GM19240 (cell line): ENCODE measurements around the gene EMID1.
"Not testable (repeated sequence)": the region's sequence is repeated elsewhere in the genome, so short reads cannot be mapped to it uniquely, and the experiment has no call there.

ENCODE experiments used
- DNase-seq: peaks from one replicate; pipeline ENCODE4 v3.0.0; 2011; ENCODE audit warnings: low spot score; ENCODE audit not compliant: insufficient read length

EMID1 gene

DNA sequence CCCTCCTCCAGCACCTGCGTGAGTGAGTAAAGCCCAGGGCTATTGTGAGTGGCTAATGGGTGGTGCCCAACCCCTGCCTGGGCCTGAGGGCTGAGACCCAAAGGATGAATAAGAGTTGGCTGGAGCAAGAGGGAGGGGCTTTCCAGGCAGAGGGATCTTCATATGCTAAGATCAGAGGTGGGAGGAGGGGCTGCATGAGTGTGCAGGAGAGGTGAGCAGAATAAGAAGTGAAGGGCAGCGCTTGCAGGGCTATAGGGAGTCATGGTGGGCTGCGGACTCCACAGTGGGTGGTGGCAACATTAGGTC is 3.9 kb downstream of the EMID1 start:
- DNase-seq = no peak

- DNase-seq = no peak
Observed at GRCh38 chr22:29211066-29211465, 5.4 kb downstream of the EMID1 start.

- DNase-seq = no peak
Observed at GRCh38 chr22:29211466-29211865, 5.8 kb downstream of the EMID1 start.

DNA sequence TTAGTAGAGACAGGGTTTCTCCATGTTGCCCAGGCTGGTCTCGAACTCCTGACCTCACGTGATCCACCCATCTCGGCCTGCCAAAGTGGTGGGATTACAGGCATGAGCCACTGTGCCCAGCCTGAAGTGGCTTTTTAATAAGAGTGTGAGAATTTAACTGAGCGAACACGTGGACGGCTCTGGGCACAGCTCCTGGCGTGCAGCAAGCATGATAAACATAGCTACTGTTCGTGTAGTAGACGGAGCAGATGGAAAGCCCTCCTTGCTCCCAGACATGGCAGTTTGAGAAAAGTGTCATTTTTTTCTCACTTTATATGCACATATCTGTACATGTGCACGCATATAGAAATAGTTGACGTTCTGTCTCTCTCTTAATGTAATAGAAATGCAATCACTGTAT is 7.0 kb downstream of the EMID1 start:
- no peak for DNase-seq

DNA sequence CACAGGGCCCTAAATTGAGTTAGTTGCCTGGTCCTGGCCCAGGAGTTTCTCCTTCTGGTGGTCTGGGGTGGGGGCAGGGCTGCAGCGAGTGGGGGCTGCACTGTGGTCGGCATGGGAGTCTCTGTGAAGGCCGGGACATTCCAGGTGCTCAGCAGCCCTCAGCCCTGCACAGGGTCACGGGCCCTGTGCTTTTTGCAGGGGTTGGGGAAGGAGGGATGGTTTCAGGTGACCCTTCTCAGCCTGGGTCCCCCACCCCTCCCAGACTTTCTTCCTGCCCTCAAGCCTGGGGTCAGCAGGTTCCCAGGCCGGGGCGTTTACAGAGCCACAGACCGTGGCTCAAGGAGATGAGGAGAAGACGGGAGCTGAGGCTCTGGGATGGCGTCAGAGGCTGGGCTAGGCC is 7.8 kb downstream of the EMID1 start:
- DNase-seq = no peak

DNA sequence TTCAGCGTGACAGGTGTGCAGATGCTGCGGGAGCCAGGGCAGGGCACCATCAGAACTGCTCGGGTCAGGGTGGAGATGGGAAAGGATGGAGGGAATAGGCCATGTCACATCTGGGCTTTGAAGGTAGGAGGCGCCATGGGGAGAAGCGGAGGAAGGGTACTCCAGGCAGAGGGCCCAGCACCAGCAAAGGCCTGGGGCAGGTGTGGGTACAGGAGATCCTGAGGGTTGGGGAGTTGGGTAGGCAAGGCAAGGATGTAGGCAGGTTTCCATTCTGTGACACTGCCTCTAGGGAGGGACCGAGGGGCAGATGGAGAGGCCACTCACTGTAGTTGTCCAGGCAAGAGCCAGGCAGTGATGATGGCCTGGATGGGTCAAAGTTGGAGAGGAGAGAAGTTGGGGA is 8.5 kb downstream of the EMID1 start:
- DNase-seq = no peak

GRCh38 chr22:29215012-29215860 is 9.5 kb downstream of the EMID1 start:
- DNase-seq = no peak

- no peak for DNase-seq
Observed at GRCh38 chr22:29216011-29216872, 10.5 kb downstream of the EMID1 start.

- no peak for DNase-seq
Observed at GRCh38 chr22:29216873-29217666, 11.4 kb downstream of the EMID1 start.

DNA sequence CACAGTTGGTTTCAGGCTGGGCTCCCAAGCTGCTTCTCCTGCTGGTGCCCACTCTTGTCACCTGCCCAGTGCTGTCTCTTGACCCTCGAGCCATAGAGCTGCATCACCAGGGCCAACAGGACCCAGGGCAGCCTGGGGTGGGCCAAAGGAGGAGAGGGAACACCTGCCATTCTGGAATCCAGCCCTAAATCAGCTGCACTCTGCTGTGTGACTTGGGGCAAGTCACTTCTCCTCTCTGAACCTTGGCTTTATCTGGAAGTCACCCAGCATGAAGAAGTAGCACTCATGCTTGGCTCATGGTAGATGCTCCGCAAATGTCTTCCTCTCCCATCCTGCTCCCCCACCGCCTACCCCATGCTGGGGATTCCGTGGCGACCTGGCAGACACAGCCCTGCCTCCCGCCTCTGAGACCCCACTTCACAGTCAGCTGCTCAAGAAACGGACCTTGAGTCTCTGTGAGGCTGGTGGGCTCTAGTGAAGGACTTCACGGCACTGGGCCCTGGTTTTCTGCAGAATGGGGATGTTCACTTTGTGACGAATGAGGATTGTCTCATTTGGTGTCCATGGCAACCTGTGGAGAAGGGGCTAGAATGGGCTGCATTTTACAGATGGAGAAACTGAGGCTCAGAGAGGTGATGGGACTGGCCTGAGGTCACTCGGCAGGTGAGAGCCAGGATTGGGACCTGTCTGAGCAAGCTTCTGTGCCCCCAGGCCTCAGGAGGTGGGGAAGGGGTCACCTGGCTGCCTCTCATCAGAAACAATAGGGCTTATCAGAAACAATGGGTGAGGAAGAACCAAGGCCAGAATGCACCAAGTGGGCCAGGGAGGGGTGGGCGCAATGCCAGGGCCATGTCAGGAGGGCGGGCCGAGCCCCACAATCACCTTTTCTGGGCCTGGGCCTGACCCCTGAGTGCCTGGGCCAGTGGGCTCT is 12.4 kb downstream of the EMID1 start:
- no peak for DNase-seq

GRCh38 chr22:29218758-29219408 is 13.2 kb downstream of the EMID1 start:
- no peak for DNase-seq

GRCh38 chr22:29219409-29219782 is 13.7 kb downstream of the EMID1 start:
- DNase-seq = not testable (repeated sequence)

DNA sequence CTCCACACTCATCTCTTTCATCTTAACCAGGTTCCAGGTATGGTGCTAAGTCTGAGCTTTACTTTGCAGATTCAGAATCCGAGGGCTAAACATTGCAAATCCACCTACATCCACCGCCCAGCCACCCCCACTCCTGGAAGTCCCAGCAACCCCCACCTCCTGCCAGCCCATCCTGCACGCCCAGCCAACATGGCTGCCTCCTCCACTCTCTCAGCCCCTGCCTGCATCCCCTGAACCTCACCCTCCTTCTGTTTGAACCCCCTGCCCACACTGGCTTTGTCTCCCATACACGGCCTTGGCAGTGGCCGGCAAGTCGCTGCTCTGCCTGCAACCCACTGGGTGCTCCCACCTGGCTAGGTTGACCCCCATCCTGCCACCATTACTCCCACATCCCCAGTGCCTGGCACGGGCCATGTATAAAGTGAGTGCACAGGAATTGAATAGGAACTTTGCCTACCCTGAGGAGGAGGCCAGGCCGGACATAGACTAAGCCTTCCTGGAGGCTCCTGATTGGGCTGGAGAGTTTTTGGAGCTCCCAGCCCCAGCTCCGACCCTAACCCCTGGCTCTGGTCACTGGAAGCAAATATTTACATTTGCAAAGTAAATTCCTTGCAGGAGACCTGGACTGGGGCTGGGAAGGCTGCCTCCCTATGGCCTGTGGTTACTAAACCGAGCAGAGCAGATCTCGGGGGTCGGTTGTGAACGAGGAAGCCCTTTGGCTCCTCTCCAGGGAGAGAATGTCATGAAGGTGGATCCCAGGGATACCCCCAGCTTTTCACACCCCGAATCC is 14.4 kb downstream of the EMID1 start:
- no peak for DNase-seq

DNA sequence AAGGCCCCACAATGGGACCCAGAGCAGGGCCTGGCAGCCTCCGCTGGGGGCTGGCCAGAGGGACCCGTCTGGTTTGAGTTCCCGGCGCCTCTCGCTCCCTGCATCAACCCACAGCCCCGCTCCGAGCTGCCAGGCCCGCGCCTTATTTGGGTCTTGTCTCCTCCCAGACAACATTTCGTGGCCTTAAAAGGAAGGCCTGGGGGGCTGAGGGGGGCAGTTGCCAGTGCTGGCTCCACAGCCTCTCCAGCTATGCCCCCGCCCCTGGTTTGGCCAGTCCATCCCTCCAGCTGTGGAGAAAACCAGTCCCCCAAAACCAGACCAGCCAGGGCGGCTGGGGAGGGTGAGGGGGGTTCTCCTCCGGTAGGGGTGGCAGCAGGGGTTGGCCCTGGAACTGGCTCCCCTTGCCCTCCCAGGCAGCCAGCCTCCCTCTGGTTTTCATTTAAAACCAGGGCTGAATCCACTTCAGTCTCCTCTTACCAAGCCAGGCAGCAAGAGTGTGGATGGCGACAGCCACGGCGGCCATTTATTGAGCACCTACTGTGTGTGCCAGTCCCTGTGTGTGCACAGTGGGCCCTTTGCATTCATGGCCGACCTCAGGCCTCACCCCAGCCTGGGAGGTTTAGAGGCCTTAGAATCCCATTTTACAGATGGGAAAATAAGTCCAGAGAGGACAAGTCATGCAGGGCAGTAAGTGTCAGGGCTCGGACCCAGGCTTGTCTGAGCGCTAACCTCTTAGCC is 18.6 kb downstream of the EMID1 start:
- no peak for DNase-seq

- no peak for DNase-seq
Observed at GRCh38 chr22:29224859-29225410, 19.2 kb downstream of the EMID1 start.

- no peak for DNase-seq
Observed at GRCh38 chr22:29225422-29226090, 19.9 kb downstream of the EMID1 start.

GRCh38 chr22:29226351-29226981 is 20.8 kb downstream of the EMID1 start:
- no peak for DNase-seq
